Osteoblast (primary cell): ENCODE measurements around the gene PHKB. TPM values are rescaled to one million over a fixed set of nuclear protein-coding genes. Genes with fewer than 3 reads are reported as not detected.

ENCODE experiments used
- DNase-seq: peaks from one replicate; pipeline ENCODE4 v3.0.0; 2011; ENCODE audit warnings: low spot score, mixed read lengths; ENCODE audit not compliant: insufficient read length; ENCODE audit errors: missing footprints
- H2AFZ ChIP-seq: 2 replicates; pipeline ENCODE4 v1.6.0; 2011; ENCODE audit warnings: mild to moderate bottlenecking, low read length
- H3K27ac ChIP-seq: 2 replicates; pipeline ENCODE4 v1.5.1; 2011; ENCODE audit warnings: mild to moderate bottlenecking, low read depth, low read length, moderate library complexity
- H3K27me3 ChIP-seq: 2 replicates; pipeline ENCODE4 v1.6.0; 2012; ENCODE audit warnings: mild to moderate bottlenecking, control low read depth, inconsistent platforms, low read length, moderate library complexity; ENCODE audit not compliant: insufficient read depth
- H3K36me3 ChIP-seq: 2 replicates; pipeline ENCODE4 v1.5.1; 2011; ENCODE audit warnings: mild to moderate bottlenecking, low read length, control low read depth, moderate library complexity; ENCODE audit not compliant: insufficient read depth
- H3K4me1 ChIP-seq: 2 replicates; pipeline ENCODE4 v1.5.1; 2011; ENCODE audit warnings: mild to moderate bottlenecking, low read length, control low read depth, moderate library complexity; ENCODE audit not compliant: insufficient read depth
- H3K4me2 ChIP-seq: 2 replicates; pipeline ENCODE4 v1.6.0; 2011; ENCODE audit warnings: mild to moderate bottlenecking, low read length; ENCODE audit not compliant: insufficient read depth
- H3K4me3 ChIP-seq: fragments of 200-600 bp; sonication (generic); 3 replicates; pipeline ENCODE4 v1.5.1; 2012; ENCODE audit warnings: mild to moderate bottlenecking, low read length, inconsistent platforms; ENCODE audit not compliant: insufficient read depth
- H3K79me2 ChIP-seq: 2 replicates; pipeline ENCODE4 v1.6.0; 2012; ENCODE audit warnings: mild to moderate bottlenecking, low read length, control low read depth, inconsistent platforms; ENCODE audit not compliant: insufficient read depth
- H3K9me3 ChIP-seq: 2 replicates; pipeline ENCODE4 v1.5.1; 2011; ENCODE audit warnings: low read depth, low read length, control low read depth
- H4K20me1 ChIP-seq: 2 replicates; pipeline ENCODE4 v1.6.0; 2012; ENCODE audit warnings: mild to moderate bottlenecking, low read length, control low read depth; ENCODE audit not compliant: insufficient read depth
- total RNA-seq: library from RNA; depleted of rRNA; stranded (reverse); fragments of >200 nt; gene quantifications from 2 replicates; pipeline ENCODE4 v1.2.3, GENCODE V29; 2012
- TF ChIP-seq, protein P1 (sequence below): IDR thresholded peaks from 2 replicates; pipeline ENCODE4 v1.5.1; 2011; ENCODE audit warnings: mild to moderate bottlenecking, low read depth, low read length, moderate library complexity; ENCODE audit errors: extremely low read depth

PHKB gene
- total RNA-seq, 1 donor: 76.4 TPM

DNA sequence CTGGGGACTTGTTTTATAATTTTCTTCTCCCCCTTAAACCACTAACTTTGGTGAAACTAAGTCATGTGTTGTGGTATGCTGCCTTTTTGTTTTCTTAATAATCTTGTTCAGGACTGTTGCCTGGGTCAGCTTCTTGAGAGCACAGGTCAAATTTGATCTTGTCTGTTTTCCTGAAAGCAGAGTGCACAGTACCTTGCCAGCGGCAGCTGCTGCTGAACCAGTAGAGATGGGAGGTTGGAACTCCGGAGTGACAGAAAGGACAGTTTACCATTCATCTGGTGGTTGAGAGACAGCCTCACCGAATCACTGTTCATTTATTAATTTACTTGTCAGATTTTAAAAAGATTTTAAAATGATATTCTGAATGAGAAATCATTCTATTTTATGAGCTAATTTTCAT, 125.0 kb downstream of the PHKB start:
- H3K9me3 ChIP-seq: no peaks in the 10 kb centered on the region
- H3K79me2 ChIP-seq: no peaks in the 10 kb centered on the region
- H3K27ac ChIP-seq: no peak overlapping the region
- no peaks in the 10 kb centered on the region for H3K27me3 ChIP-seq
- H4K20me1 ChIP-seq: no peaks in the 10 kb centered on the region
- peaks cover 8% of the 10 kb centered on the region for H3K36me3 ChIP-seq
- TF ChIP-seq, protein P1, sequence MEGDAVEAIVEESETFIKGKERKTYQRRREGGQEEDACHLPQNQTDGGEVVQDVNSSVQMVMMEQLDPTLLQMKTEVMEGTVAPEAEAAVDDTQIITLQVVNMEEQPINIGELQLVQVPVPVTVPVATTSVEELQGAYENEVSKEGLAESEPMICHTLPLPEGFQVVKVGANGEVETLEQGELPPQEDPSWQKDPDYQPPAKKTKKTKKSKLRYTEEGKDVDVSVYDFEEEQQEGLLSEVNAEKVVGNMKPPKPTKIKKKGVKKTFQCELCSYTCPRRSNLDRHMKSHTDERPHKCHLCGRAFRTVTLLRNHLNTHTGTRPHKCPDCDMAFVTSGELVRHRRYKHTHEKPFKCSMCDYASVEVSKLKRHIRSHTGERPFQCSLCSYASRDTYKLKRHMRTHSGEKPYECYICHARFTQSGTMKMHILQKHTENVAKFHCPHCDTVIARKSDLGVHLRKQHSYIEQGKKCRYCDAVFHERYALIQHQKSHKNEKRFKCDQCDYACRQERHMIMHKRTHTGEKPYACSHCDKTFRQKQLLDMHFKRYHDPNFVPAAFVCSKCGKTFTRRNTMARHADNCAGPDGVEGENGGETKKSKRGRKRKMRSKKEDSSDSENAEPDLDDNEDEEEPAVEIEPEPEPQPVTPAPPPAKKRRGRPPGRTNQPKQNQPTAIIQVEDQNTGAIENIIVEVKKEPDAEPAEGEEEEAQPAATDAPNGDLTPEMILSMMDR: no peak
- no peak overlapping the region for H2AFZ ChIP-seq
- no peaks in the 10 kb centered on the region for H3K4me1 ChIP-seq
- H3K4me2 ChIP-seq: no peak overlapping the region
- no peak overlapping the region for H3K4me3 ChIP-seq
- no peak for DNase-seq

DNA sequence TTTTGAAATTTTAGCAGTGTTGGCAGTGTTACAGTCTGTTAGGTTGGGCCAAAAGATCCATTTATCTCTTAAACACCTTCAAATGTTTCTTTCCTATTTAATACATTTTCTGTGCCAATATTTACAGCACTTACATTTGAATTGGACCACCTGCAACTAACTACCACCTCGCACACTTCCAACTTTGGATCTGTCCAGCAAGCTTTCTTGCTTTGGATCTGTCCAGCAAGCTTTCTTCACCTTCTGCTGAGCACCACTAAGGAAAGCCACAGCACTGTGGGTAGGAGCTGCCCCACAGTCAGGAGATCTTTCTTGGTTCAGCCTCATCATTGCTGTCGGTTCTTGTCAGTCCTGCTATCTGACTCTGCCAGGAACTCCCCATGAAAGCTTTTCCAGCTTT, 129.3 kb downstream of the PHKB start:
- Histone ChIP-seq H3K27me3 (no peaks in the 10 kb centered on the region), H3K79me2 (no peaks in the 10 kb centered on the region), H2AFZ (no peak overlapping the region), H3K9me3 (no peaks in the 10 kb centered on the region), H4K20me1 (no peaks in the 10 kb centered on the region), H3K27ac (no peak overlapping the region), H3K4me3 (no peak overlapping the region), H3K4me2 (no peak overlapping the region), H3K4me1 (no peaks in the 10 kb centered on the region), H3K36me3 (peaks cover 12% of the 10 kb centered on the region)
- DNase-seq: no peak
- TF ChIP-seq, protein P1: no peak

DNA sequence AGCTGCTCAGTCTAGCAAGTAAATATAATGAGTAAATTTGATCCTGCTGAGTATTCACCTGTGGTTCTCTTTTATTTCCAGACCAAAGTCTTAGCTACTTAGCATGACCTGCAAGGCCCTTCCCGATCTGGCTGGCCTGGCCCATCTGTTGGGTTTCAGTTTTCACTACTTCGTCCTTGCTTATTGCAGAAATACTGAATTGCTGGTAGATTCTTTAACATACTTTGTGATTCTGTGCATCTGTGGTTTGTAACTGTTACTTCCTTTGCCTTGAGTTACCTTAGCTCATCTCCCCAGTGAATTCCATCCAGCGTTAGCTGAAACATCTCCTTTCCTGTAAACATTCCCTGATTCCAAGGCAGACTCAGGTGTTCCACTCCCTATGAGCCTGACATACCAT, 131.1 kb downstream of the PHKB start:
- H3K4me1 ChIP-seq: no peaks in the 10 kb centered on the region

DNA sequence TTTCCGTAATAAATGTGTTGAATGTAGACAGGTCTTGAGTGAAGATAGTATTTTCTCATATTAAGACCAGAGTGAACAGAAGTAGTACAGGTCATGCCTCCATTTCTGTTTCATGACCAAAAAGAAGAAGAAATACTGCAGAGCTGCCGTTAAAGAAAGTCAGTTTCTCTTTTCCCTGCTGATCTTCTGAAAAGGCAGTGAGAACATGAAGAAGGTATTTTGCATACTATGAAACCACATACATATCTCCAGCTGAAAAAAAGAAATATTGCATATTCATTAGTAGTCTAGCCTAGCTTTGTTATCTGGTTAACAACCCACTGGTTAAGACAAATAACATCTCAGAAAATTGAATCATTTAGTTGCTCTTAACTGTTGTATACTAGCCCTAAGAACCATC, 138.4 kb downstream of the PHKB start:
- Histone ChIP-seq H3K4me1 (no peaks in the 10 kb centered on the region), H3K36me3 (peaks cover 4% of the 10 kb centered on the region), H4K20me1 (no peaks in the 10 kb centered on the region), H3K27ac (no peak overlapping the region), H3K9me3 (no peaks in the 10 kb centered on the region), H3K27me3 (no peaks in the 10 kb centered on the region), H2AFZ (no peak overlapping the region), H3K4me2 (no peak overlapping the region), H3K79me2 (no peaks in the 10 kb centered on the region), H3K4me3 (no peak overlapping the region)
- TF ChIP-seq, protein P1: no peak
- DNase-seq: no peak

More for the DNA sequence above, 131.1 kb downstream of the PHKB start:
- DNase-seq: no peak
- no peaks in the 10 kb centered on the region for H3K27me3 ChIP-seq
- no peak overlapping the region for H2AFZ ChIP-seq
- H3K4me2 ChIP-seq: no peak overlapping the region
- no peak overlapping the region for H3K27ac ChIP-seq
- no peaks in the 10 kb centered on the region for H3K79me2 ChIP-seq
- H3K4me3 ChIP-seq: no peak overlapping the region
- H3K36me3 ChIP-seq: peaks cover 12% of the 10 kb centered on the region
- H4K20me1 ChIP-seq: no peaks in the 10 kb centered on the region
- no peaks in the 10 kb centered on the region for H3K9me3 ChIP-seq
- TF ChIP-seq, protein P1: no peak
